MM.1S (cell line): ENCODE results near the gene LPA.
"Not testable (repeated sequence)": the region's sequence is repeated elsewhere in the genome, so short reads cannot be mapped to it uniquely, and the experiment has no call there.

Experiments used
- DNase-seq: peaks from one replicate; pipeline ENCODE4 v3.0.0-alpha.2; 2015
- H2AFZ ChIP-seq: fragments of 300-600 bp; sonication (generic); 2 replicates; pipeline ENCODE4 v1.6.0; 2016; ENCODE audit warnings: antibody characterized with exemption, low read length
- H3F3A ChIP-seq: fragments of 300-600 bp; sonication (generic); 2 replicates; pipeline ENCODE4 v1.6.1; 2016; ENCODE audit warnings: mild to moderate bottlenecking, antibody characterized with exemption, low read length, moderate library complexity, mixed read lengths; ENCODE audit not compliant: insufficient read depth
- H3K27ac ChIP-seq: fragments of 300-600 bp; sonication (generic); 2 replicates; pipeline ENCODE4 v1.5.1; 2016; ENCODE audit warnings: mild to moderate bottlenecking, low read length
- H3K27me3 ChIP-seq: fragments of 300-600 bp; sonication (generic); replicated peaks from 2 replicates; pipeline ENCODE4 v1.6.0; 2016; ENCODE audit warnings: low read length; ENCODE audit not compliant: insufficient read depth
- H3K36me3 ChIP-seq: fragments of 300-600 bp; sonication (generic); replicated peaks from 2 replicates; pipeline ENCODE4 v1.6.1; 2016; ENCODE audit warnings: mild to moderate bottlenecking, low read length, mixed read lengths; ENCODE audit not compliant: insufficient read depth
- H3K4me1 ChIP-seq: fragments of 300-600 bp; sonication (generic); 2 replicates; pipeline ENCODE4 v1.6.1; 2016; ENCODE audit warnings: low read length, mixed read lengths
- H3K4me2 ChIP-seq: fragments of 300-600 bp; sonication (generic); 2 replicates; pipeline ENCODE4 v1.6.0; 2016; ENCODE audit warnings: low read depth, low read length
- H3K4me3 ChIP-seq: fragments of 300-600 bp; sonication (generic); 2 replicates; pipeline ENCODE4 v1.5.1; 2016; ENCODE audit warnings: low read length, mixed read lengths
- H3K79me2 ChIP-seq: fragments of 300-600 bp; sonication (generic); 2 replicates; pipeline ENCODE4 v1.6.1; 2016; ENCODE audit warnings: mixed run types, low read length, mixed read lengths
- H3K9ac ChIP-seq: fragments of 300-600 bp; sonication (generic); 2 replicates; pipeline ENCODE4 v1.6.1; 2016; ENCODE audit warnings: low read length, mixed read lengths
- H3K9me2 ChIP-seq: fragments of 300-600 bp; sonication (generic); replicated peaks from 2 replicates; pipeline ENCODE4 v1.6.1; 2016; ENCODE audit warnings: mild to moderate bottlenecking, low read length, mixed read lengths; ENCODE audit not compliant: insufficient read depth
- H3K9me3 ChIP-seq: fragments of 300-600 bp; sonication (generic); replicated peaks from 2 replicates; pipeline ENCODE4 v1.6.1; 2016; ENCODE audit warnings: mild to moderate bottlenecking, low read length, mixed read lengths; ENCODE audit not compliant: insufficient read depth
- H4K20me1 ChIP-seq: fragments of 300-600 bp; sonication (generic); 2 replicates; pipeline ENCODE4 v1.6.1; 2016; ENCODE audit warnings: mild to moderate bottlenecking, low read length, moderate library complexity, mixed read lengths; ENCODE audit not compliant: insufficient read depth
- EZH2 ChIP-seq: fragments of 300-600 bp; sonication (generic); optimal IDR thresholded peaks from 2 replicates; pipeline ENCODE3; 2017; ENCODE audit warnings: low read depth, mild to moderate bottlenecking, antibody characterized with exemption, low read length, mixed read lengths
- EZH2phosphoT487 ChIP-seq: fragments of 300-600 bp; sonication (generic); IDR thresholded peaks from 2 replicates; pipeline ENCODE4 v1.6.1; 2018; ENCODE audit warnings: antibody characterized with exemption, low read length
- TF ChIP-seq, protein P1 (sequence below): fragments of 300-600 bp; sonication (generic); IDR thresholded peaks from 2 replicates; pipeline ENCODE4 v1.5.1; 2016; ENCODE audit warnings: antibody characterized with exemption, low read length, mixed read lengths

The LPA gene

GRCh38 chr6:160679402-160679769, 15.3 kb upstream of the LPA start:
- H3K4me3 ChIP-seq = no peak overlapping the region
- H3K79me2 ChIP-seq = no peaks in the 10 kb centered on the region
- H3K9ac ChIP-seq = no peak overlapping the region
- DNase-seq = no peak
- H3K4me2 ChIP-seq = no peak overlapping the region
- H3K9me3 ChIP-seq = no peaks in the 10 kb centered on the region
- H3F3A ChIP-seq = no peaks in the 10 kb centered on the region
- TF ChIP-seq, protein P1, sequence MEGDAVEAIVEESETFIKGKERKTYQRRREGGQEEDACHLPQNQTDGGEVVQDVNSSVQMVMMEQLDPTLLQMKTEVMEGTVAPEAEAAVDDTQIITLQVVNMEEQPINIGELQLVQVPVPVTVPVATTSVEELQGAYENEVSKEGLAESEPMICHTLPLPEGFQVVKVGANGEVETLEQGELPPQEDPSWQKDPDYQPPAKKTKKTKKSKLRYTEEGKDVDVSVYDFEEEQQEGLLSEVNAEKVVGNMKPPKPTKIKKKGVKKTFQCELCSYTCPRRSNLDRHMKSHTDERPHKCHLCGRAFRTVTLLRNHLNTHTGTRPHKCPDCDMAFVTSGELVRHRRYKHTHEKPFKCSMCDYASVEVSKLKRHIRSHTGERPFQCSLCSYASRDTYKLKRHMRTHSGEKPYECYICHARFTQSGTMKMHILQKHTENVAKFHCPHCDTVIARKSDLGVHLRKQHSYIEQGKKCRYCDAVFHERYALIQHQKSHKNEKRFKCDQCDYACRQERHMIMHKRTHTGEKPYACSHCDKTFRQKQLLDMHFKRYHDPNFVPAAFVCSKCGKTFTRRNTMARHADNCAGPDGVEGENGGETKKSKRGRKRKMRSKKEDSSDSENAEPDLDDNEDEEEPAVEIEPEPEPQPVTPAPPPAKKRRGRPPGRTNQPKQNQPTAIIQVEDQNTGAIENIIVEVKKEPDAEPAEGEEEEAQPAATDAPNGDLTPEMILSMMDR = no peak
- no peak for TF ChIP-seq EZH2phosphoT487
- no peak for TF ChIP-seq EZH2
- no peaks in the 10 kb centered on the region for H3K4me1 ChIP-seq
- H3K9me2 ChIP-seq = no peaks in the 10 kb centered on the region
- H3K27ac ChIP-seq = no peak overlapping the region
- H3K27me3 ChIP-seq = no peaks in the 10 kb centered on the region
- H3K36me3 ChIP-seq = no peaks in the 10 kb centered on the region
- H2AFZ ChIP-seq = no peak overlapping the region
- no peaks in the 10 kb centered on the region for H4K20me1 ChIP-seq

DNA sequence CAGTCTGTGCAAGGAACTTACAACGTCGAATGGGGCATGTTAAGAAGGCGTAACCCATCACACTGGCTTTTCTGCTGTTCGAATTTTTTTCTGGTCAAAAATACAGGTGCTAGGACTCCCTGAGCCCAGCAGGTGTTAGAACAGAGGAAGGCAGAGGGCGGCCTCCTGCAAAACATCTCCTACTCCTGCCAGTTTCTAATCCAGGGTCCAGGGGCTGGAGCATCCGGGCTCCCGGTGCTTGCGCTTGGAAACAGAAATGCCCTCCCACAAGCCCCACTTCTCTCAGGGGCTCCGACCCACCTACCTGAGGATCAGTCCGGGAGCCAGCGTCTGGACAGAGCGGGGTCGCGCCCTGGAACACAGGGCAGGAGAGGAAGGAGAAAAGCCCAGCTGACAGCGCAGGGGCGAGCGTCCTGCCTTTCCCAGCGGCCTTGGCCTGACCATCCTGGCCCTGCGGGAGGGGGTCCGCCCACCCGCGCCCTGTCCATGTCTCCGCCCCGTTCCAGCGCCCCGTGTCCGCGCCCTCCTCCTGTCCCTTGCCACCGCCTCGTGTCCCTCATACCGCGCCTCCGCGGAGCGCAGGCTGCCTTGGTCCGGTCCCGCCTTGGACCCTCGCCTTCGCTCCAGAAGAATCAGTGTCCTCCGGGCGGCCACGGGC, 14.8 kb upstream of the LPA start:
- Histone ChIP-seq H3K36me3 (no peaks in the 10 kb centered on the region), H3K79me2 (no peaks in the 10 kb centered on the region), H3K27me3 (no peaks in the 10 kb centered on the region), H3K9me2 (no peaks in the 10 kb centered on the region), H2AFZ (no peak overlapping the region), H3K4me1 (no peaks in the 10 kb centered on the region), H3K4me3 (no peak overlapping the region), H3K9ac (no peak overlapping the region), H3K4me2 (no peak overlapping the region), H4K20me1 (no peaks in the 10 kb centered on the region), H3F3A (no peaks in the 10 kb centered on the region), H3K27ac (no peak overlapping the region), H3K9me3 (no peaks in the 10 kb centered on the region)
- TF ChIP-seq EZH2phosphoT487 (no peak), EZH2 (no peak)
- TF ChIP-seq, protein P1 = no peak
- DNase-seq = no peak

- H3K79me2 ChIP-seq = no peaks in the 10 kb centered on the region
- no peaks in the 10 kb centered on the region for H3K36me3 ChIP-seq
- H3F3A ChIP-seq = no peaks in the 10 kb centered on the region
- no peaks in the 10 kb centered on the region for H4K20me1 ChIP-seq
- no peak overlapping the region for H3K4me2 ChIP-seq
- no peaks in the 10 kb centered on the region for H3K4me1 ChIP-seq
- no peak for DNase-seq
- no peak overlapping the region for H3K27ac ChIP-seq
- no peaks in the 10 kb centered on the region for H3K9me3 ChIP-seq
- H2AFZ ChIP-seq = no peak overlapping the region
- H3K9ac ChIP-seq = no peak overlapping the region
- H3K9me2 ChIP-seq = no peaks in the 10 kb centered on the region
- no peaks in the 10 kb centered on the region for H3K27me3 ChIP-seq
- H3K4me3 ChIP-seq = no peak overlapping the region
- TF ChIP-seq EZH2phosphoT487 (no peak), EZH2 (no peak)
- TF ChIP-seq, protein P1 = no peak
These were observed 14.2 kb upstream of the LPA start for GRCh38 chr6:160678230-160678629.

GRCh38 chr6:160676418-160676817, 12.3 kb upstream of the LPA start:
- H3K4me2 ChIP-seq, H3K27ac ChIP-seq, H3K9me3 ChIP-seq, H3K4me1 ChIP-seq, H4K20me1 ChIP-seq, H2AFZ ChIP-seq, H3F3A ChIP-seq, H3K4me3 ChIP-seq, H3K9me2 ChIP-seq, H3K27me3 ChIP-seq, H3K36me3 ChIP-seq, H3K79me2 ChIP-seq, H3K9ac ChIP-seq, DNase-seq: not testable (repeated sequence)
